ENCODE data around the gene SDC1. TPM values are rescaled to one million over a fixed set of nuclear protein-coding genes. Genes with fewer than 3 reads are reported as not detected.

The SDC1 gene
- total RNA-seq, 1 donor from 2014 or later: 3.6 TPM

DNA sequence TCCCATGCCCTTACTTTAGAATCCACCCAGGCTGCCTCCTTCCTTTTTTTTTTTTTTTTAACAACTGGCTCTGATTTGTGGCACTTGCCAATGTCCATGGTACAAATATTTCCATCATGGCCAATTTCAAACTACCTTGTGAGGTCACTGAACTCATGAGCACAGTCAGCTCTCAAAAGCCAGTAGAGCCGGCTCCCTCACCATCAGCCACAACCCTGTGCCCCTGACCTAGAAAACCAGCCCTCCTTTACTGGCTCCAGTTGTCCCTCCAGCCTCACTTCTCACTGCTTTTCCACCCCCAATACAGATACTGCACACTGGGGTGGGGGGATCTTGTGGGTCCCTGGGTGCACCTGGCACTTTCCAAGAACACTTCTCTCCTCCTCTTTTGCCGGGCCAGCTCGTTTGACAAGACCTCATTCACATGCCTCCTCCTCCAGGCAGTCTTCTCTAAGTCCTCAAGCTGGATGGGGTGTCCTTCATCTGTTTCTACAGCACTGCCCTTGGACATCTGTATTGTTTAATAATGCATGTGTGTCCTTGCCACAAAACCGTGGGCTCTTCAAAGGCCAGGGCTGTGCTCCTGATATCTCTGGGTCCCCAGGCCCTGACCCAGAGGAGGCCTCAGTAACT is 35.5 kb downstream of the SDC1 start:
- H3K27me3 Mint-ChIP-seq (ENCODE audit: unreplicated experiment): peaks cover 6% of the 10 kb centered on the region
- H3K4me1 Mint-ChIP-seq (ENCODE audit: unreplicated experiment): peaks cover 13% of the 10 kb centered on the region
- no peaks in the 10 kb centered on the region for H3K9me3 Mint-ChIP-seq (ENCODE audit: unreplicated experiment)
- H3K27ac Mint-ChIP-seq (ENCODE audit: unreplicated experiment): no peak overlapping the region
- TF ChIP-seq, protein P1, sequence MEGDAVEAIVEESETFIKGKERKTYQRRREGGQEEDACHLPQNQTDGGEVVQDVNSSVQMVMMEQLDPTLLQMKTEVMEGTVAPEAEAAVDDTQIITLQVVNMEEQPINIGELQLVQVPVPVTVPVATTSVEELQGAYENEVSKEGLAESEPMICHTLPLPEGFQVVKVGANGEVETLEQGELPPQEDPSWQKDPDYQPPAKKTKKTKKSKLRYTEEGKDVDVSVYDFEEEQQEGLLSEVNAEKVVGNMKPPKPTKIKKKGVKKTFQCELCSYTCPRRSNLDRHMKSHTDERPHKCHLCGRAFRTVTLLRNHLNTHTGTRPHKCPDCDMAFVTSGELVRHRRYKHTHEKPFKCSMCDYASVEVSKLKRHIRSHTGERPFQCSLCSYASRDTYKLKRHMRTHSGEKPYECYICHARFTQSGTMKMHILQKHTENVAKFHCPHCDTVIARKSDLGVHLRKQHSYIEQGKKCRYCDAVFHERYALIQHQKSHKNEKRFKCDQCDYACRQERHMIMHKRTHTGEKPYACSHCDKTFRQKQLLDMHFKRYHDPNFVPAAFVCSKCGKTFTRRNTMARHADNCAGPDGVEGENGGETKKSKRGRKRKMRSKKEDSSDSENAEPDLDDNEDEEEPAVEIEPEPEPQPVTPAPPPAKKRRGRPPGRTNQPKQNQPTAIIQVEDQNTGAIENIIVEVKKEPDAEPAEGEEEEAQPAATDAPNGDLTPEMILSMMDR (IDR thresholded peaks at IDR 0.05; ENCODE audit: unreplicated experiment): no peak
- H3K4me3 Mint-ChIP-seq (ENCODE audit: unreplicated experiment): no peak overlapping the region
- no peak for DNase-seq (ENCODE audit: low spot score)
- no peaks in the 10 kb centered on the region for H3K36me3 Mint-ChIP-seq (ENCODE audit: low read depth, unreplicated experiment)

GRCh38 chr2:20188851-20189250 is 36.1 kb downstream of the SDC1 start:
- no peaks in the 10 kb centered on the region for H3K36me3 Mint-ChIP-seq (ENCODE audit: low read depth, unreplicated experiment)
- H3K9me3 Mint-ChIP-seq (ENCODE audit: unreplicated experiment): no peaks in the 10 kb centered on the region
- TF ChIP-seq, protein P1 (IDR thresholded peaks at IDR 0.05; ENCODE audit: unreplicated experiment): no peak
- H3K27ac Mint-ChIP-seq (ENCODE audit: unreplicated experiment): no peak overlapping the region
- H3K4me1 Mint-ChIP-seq (ENCODE audit: unreplicated experiment): peaks cover 13% of the 10 kb centered on the region
- H3K27me3 Mint-ChIP-seq (ENCODE audit: unreplicated experiment): peaks cover 6% of the 10 kb centered on the region
- no peak overlapping the region for H3K4me3 Mint-ChIP-seq (ENCODE audit: unreplicated experiment)
- no peak for DNase-seq (ENCODE audit: low spot score)

GRCh38 chr2:20188201-20188600 is 36.7 kb downstream of the SDC1 start:
- TF ChIP-seq, protein P1 (IDR thresholded peaks at IDR 0.05; ENCODE audit: unreplicated experiment): no peak
- Mint-ChIP-seq H3K27me3 (ENCODE audit: unreplicated experiment) (peaks cover 6% of the 10 kb centered on the region), H3K36me3 (ENCODE audit: low read depth, unreplicated experiment) (no peaks in the 10 kb centered on the region), H3K9me3 (ENCODE audit: unreplicated experiment) (no peaks in the 10 kb centered on the region), H3K4me3 (ENCODE audit: unreplicated experiment) (no peak overlapping the region), H3K4me1 (ENCODE audit: unreplicated experiment) (peaks cover 13% of the 10 kb centered on the region), H3K27ac (ENCODE audit: unreplicated experiment) (no peak overlapping the region)
- DNase-seq (ENCODE audit: low spot score): no peak

DNA sequence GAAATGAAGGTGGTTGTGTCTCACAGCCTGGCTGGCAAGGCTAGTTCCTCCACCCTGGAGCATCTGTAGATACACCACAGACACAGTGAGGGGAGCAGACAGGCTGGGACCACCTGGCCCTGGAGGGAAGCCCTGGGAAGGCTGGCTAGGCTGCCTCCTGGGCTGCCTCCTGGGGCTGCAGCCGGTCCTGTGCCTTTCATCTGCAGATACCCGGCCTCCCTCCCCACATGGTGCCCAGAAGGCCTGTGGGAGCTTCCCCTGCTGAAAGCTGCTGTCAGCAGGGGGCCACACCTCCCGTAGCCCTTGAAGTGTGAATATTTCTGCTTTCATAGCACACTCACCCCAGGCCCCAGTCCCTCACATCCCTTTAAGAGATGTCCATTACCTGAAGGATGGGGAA is 37.6 kb downstream of the SDC1 start:
- TF ChIP-seq, protein P1 (IDR thresholded peaks at IDR 0.05; ENCODE audit: unreplicated experiment): no peak
- H3K4me1 Mint-ChIP-seq (ENCODE audit: unreplicated experiment): peaks cover 13% of the 10 kb centered on the region
- no peaks in the 10 kb centered on the region for H3K9me3 Mint-ChIP-seq (ENCODE audit: unreplicated experiment)
- DNase-seq (ENCODE audit: low spot score): no peak
- no peak overlapping the region for H3K27ac Mint-ChIP-seq (ENCODE audit: unreplicated experiment)
- no peak overlapping the region for H3K4me3 Mint-ChIP-seq (ENCODE audit: unreplicated experiment)
- no peaks in the 10 kb centered on the region for H3K36me3 Mint-ChIP-seq (ENCODE audit: low read depth, unreplicated experiment)
- peaks cover 6% of the 10 kb centered on the region for H3K27me3 Mint-ChIP-seq (ENCODE audit: unreplicated experiment)

GRCh38 chr2:20186855-20187187 is 38.1 kb downstream of the SDC1 start:
- Mint-ChIP-seq H3K27ac (ENCODE audit: unreplicated experiment) (no peak overlapping the region), H3K9me3 (ENCODE audit: unreplicated experiment) (no peaks in the 10 kb centered on the region), H3K4me3 (ENCODE audit: unreplicated experiment) (no peak overlapping the region), H3K36me3 (ENCODE audit: low read depth, unreplicated experiment) (no peaks in the 10 kb centered on the region), H3K4me1 (ENCODE audit: unreplicated experiment) (peaks cover 13% of the 10 kb centered on the region), H3K27me3 (ENCODE audit: unreplicated experiment) (peaks cover 6% of the 10 kb centered on the region)
- TF ChIP-seq, protein P1 (IDR thresholded peaks at IDR 0.05; ENCODE audit: unreplicated experiment): no peak
- no peak for DNase-seq (ENCODE audit: low spot score)

Measured in endothelial cell (in vitro differentiated cells).